ENCODE data around the gene PLPP3.

Gene PLPP3

DNA sequence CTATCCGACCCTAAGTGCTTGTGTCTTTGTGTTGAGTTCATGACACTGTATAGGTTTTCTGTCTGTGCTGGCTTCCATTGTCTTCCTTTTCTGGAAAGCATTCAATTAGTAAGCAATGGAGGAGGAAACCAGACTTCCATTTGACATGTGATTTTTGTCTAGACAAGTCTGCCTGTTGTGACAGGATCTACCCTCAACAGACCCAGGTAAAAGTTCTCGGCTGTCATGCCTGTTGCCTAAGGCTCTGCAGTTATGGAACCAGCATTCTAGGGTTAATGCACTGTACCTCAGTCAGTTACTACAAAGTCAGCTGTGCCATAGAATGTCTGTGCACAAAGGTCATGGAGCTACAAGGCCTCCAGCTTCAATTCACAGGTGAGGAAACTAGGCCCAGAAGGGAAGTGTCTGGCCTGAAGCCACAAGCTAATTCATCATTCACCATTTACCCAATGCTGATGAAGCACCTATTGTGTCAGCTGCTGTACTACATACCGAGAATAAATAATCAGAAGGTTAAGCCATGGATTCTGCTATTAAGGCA lies 72.3 kb downstream of the PLPP3 start:
- H3K36me3 Mint-ChIP-seq: no peaks in the 10 kb centered on the region
- H3K4me1 Mint-ChIP-seq: no peaks in the 10 kb centered on the region
- H3K9me3 Mint-ChIP-seq: no peaks in the 10 kb centered on the region
- H3K27me3 Mint-ChIP-seq: peaks cover 1% of the 10 kb centered on the region
- no peak overlapping the region for H3K27ac Mint-ChIP-seq
- no peak overlapping the region for H3K4me3 Mint-ChIP-seq

GRCh38 chr1:56505792-56506743 lies 73.3 kb downstream of the PLPP3 start:
- H3K27ac Mint-ChIP-seq: no peak overlapping the region
- H3K27me3 Mint-ChIP-seq: peaks cover 1% of the 10 kb centered on the region
- H3K36me3 Mint-ChIP-seq: no peaks in the 10 kb centered on the region
- no peaks in the 10 kb centered on the region for H3K9me3 Mint-ChIP-seq
- H3K4me1 Mint-ChIP-seq: no peaks in the 10 kb centered on the region
- H3K4me3 Mint-ChIP-seq: no peak overlapping the region

DNA sequence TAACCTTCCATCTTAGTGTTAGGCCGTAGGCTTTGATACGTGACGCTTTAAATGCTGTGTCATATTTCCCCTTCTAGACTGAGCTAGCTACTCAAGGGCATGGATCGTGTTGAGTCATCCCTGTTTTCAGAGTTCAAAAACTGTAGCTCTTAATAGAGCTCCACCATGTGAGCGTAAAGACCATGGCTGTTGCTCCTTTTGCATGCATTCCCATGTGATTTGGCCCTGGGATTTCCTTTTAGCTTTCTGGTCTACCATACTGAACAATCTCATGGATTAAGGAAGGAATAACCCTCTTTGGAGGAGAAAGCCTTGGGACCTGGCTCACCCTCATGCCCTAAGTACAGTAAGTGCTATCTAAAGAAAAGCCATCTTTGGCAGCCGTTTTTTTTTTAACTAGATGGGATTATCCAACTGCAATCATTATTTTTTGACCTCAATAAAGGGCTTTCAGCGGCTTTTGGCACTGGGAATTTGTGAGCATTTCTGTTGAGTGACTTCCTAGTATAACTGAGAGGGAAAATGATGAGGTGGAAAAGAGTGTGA lies 76.6 kb downstream of the PLPP3 start:
- no peaks in the 10 kb centered on the region for H3K4me1 Mint-ChIP-seq
- peaks cover 3% of the 10 kb centered on the region for H3K27me3 Mint-ChIP-seq
- H3K4me3 Mint-ChIP-seq: no peak overlapping the region
- no peak overlapping the region for H3K27ac Mint-ChIP-seq
- H3K9me3 Mint-ChIP-seq: no peaks in the 10 kb centered on the region
- H3K36me3 Mint-ChIP-seq: no peaks in the 10 kb centered on the region

DNA sequence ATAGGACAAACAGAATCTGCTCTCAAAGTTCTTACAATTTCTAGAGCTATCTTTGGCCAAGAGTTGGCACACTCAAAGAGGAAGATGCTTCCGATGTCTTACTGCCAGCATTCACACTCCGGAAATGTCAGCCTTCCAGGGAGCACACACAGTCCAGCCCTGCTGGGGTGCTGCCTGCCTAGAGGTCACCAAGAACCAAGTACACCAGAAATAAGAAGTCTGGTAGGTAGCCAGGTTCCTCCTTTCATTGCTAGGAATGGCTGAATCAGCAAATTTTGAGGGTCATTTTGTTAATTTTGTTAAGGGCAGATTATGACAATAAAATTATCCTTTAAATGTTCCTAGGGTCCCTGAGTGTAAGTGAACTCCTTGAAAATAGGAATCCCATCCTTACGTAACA lies 77.5 kb downstream of the PLPP3 start:
- H3K4me3 Mint-ChIP-seq: no peak overlapping the region
- H3K27ac Mint-ChIP-seq: no peak overlapping the region
- peaks cover 2% of the 10 kb centered on the region for H3K27me3 Mint-ChIP-seq
- no peaks in the 10 kb centered on the region for H3K36me3 Mint-ChIP-seq
- no peaks in the 10 kb centered on the region for H3K9me3 Mint-ChIP-seq
- H3K4me1 Mint-ChIP-seq: no peaks in the 10 kb centered on the region

DNA sequence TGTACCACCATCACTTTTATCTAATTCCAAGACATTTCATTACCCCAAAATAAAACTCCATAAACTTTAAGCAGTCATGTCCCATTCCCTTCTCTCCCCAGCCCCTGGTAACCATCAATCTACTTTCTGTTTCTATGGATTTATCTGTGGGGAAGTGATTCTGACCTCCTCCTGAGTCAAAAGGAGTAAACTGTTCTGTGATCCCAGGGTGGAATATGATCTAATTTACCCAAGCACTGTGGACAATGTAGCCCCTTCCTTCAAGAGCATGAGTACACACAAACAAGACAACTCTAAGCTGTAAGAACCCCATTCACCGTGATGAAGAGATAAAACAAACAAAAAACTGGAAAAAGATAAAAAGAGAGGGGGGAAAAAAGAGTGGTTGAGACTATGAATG lies 77.9 kb downstream of the PLPP3 start:
- Mint-ChIP-seq H3K4me1 (no peaks in the 10 kb centered on the region), H3K27ac (no peak overlapping the region), H3K4me3 (no peak overlapping the region), H3K27me3 (peaks cover 2% of the 10 kb centered on the region), H3K9me3 (no peaks in the 10 kb centered on the region), H3K36me3 (no peaks in the 10 kb centered on the region)

- H3K4me1 Mint-ChIP-seq: no peaks in the 10 kb centered on the region
- no peaks in the 10 kb centered on the region for H3K36me3 Mint-ChIP-seq
- H3K4me3 Mint-ChIP-seq: no peak overlapping the region
- peaks cover 2% of the 10 kb centered on the region for H3K27me3 Mint-ChIP-seq
- H3K9me3 Mint-ChIP-seq: no peaks in the 10 kb centered on the region
- no peak overlapping the region for H3K27ac Mint-ChIP-seq
These were observed 82.3 kb downstream of the PLPP3 start for GRCh38 chr1:56496821-56497772.

- H3K36me3 Mint-ChIP-seq: no peaks in the 10 kb centered on the region
- no peaks in the 10 kb centered on the region for H3K9me3 Mint-ChIP-seq
- no peak overlapping the region for H3K27ac Mint-ChIP-seq
- no peaks in the 10 kb centered on the region for H3K4me1 Mint-ChIP-seq
- no peak overlapping the region for H3K4me3 Mint-ChIP-seq
- peaks cover 2% of the 10 kb centered on the region for H3K27me3 Mint-ChIP-seq
These were observed 83.2 kb downstream of the PLPP3 start for GRCh38 chr1:56496158-56496557.

DNA sequence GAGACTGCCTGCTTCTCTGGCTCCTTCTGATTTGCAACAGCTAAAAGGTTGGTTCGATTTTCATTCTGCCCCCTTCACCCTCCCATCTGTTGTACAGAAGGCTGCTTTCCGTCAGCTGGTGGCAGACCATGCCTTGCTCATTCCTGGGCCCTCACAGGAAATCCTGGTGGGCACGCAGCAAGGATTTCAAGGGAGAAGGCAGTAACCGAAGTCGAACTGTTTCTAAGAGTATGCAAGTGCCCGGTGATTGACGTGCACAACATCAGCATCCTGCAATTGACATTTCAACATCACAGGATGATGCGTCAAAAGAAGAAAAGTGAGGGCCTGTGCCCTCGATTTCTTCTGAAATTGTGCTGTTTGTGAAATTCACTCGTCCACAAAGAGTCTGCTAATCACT lies 83.8 kb downstream of the PLPP3 start:
- no peak overlapping the region for H3K27ac Mint-ChIP-seq
- H3K27me3 Mint-ChIP-seq: peaks cover 2% of the 10 kb centered on the region
- H3K36me3 Mint-ChIP-seq: no peaks in the 10 kb centered on the region
- no peak overlapping the region for H3K4me3 Mint-ChIP-seq
- H3K9me3 Mint-ChIP-seq: no peaks in the 10 kb centered on the region
- no peaks in the 10 kb centered on the region for H3K4me1 Mint-ChIP-seq

GRCh38 chr1:56494306-56494705 lies 85.1 kb downstream of the PLPP3 start:
- H3K27ac Mint-ChIP-seq: no peak overlapping the region
- H3K27me3 Mint-ChIP-seq: no peaks in the 10 kb centered on the region
- H3K36me3 Mint-ChIP-seq: no peaks in the 10 kb centered on the region
- H3K4me3 Mint-ChIP-seq: no peak overlapping the region
- H3K4me1 Mint-ChIP-seq: no peaks in the 10 kb centered on the region
- no peaks in the 10 kb centered on the region for H3K9me3 Mint-ChIP-seq

DNA sequence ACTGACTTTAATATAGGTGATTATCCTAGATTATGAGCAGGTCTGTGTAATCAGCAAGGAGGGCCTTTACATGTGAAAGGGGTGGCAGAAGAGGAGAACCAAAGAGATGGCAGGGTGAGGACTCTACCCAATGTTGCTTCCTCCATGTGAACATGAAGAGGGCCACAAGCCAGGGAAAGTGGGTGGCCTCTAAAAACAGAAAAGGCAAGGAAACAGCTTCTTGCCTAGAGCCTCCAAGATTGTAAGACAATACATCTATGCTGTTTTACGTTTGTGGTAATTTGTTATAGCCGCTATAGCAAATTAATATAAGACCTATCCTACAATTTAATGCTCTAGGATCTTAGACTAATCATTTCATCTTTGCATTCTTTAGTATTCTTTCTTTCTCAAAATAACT lies 85.5 kb downstream of the PLPP3 start:
- Mint-ChIP-seq H3K27ac (no peak overlapping the region), H3K4me3 (no peak overlapping the region), H3K4me1 (no peaks in the 10 kb centered on the region), H3K9me3 (no peaks in the 10 kb centered on the region), H3K36me3 (no peaks in the 10 kb centered on the region), H3K27me3 (no peaks in the 10 kb centered on the region)

GRCh38 chr1:56491441-56491840 lies 87.9 kb downstream of the PLPP3 start:
- H3K4me3 Mint-ChIP-seq: no peak overlapping the region
- no peaks in the 10 kb centered on the region for H3K36me3 Mint-ChIP-seq
- no peaks in the 10 kb centered on the region for H3K27me3 Mint-ChIP-seq
- no peaks in the 10 kb centered on the region for H3K4me1 Mint-ChIP-seq
- H3K9me3 Mint-ChIP-seq: no peaks in the 10 kb centered on the region
- no peak overlapping the region for H3K27ac Mint-ChIP-seq

GRCh38 chr1:56490619-56491018 lies 88.7 kb downstream of the PLPP3 start:
- no peaks in the 10 kb centered on the region for H3K27me3 Mint-ChIP-seq
- H3K27ac Mint-ChIP-seq: no peak overlapping the region
- H3K4me1 Mint-ChIP-seq: no peaks in the 10 kb centered on the region
- no peaks in the 10 kb centered on the region for H3K36me3 Mint-ChIP-seq
- no peaks in the 10 kb centered on the region for H3K9me3 Mint-ChIP-seq
- H3K4me3 Mint-ChIP-seq: no peak overlapping the region

DNA sequence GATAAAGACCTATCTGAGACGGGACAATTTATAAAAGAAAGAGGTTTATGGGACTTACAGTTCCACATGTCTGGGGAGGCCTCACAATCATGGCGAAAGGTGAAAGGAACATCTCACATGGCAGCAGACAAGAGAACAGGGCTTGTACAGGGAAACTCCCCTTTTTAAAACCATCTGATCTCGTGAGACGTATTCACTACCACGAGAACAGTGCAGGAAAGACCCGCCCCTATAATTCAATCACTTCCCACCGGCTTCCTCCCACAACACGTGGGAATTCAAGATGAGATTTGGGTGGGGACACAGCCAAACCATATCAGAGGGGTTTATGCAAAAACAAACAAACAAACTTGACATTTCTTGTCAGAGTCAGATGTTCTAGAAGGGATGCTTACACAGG lies 89.7 kb downstream of the PLPP3 start:
- Mint-ChIP-seq H3K36me3 (no peaks in the 10 kb centered on the region), H3K4me3 (no peak overlapping the region), H3K27ac (no peak overlapping the region), H3K9me3 (no peaks in the 10 kb centered on the region), H3K27me3 (no peaks in the 10 kb centered on the region), H3K4me1 (no peaks in the 10 kb centered on the region)

GRCh38 chr1:56484695-56485094 lies 94.7 kb downstream of the PLPP3 start:
- Mint-ChIP-seq H3K27ac (no peak overlapping the region), H3K27me3 (peaks cover 13% of the 10 kb centered on the region), H3K36me3 (no peaks in the 10 kb centered on the region), H3K9me3 (peaks cover 5% of the 10 kb centered on the region), H3K4me3 (no peak overlapping the region), H3K4me1 (no peaks in the 10 kb centered on the region)

GRCh38 chr1:56483104-56483503 lies 96.3 kb downstream of the PLPP3 start:
- Mint-ChIP-seq H3K36me3 (no peaks in the 10 kb centered on the region), H3K9me3 (peaks cover 5% of the 10 kb centered on the region), H3K27ac (no peak overlapping the region), H3K27me3 (peaks cover 24% of the 10 kb centered on the region), H3K4me3 (no peak overlapping the region), H3K4me1 (no peaks in the 10 kb centered on the region)
